ENCODE data around the gene CLCN4.

GRCh38 chrX:10233696-10234095 is 76.9 kb downstream of the CLCN4 start:
- TF ChIP-seq CTCF (IDR thresholded peaks at IDR 0.05) (no peak), POLR2A (IDR thresholded peaks at IDR 0.05) (no peak), EP300 (IDR thresholded peaks at IDR 0.05) (no peak)

Measured in tibial nerve (tissue), 4 donors.